Measurements from ENCODE around the gene GPC1. TPM values are rescaled to one million over a fixed set of nuclear protein-coding genes. Genes with fewer than 3 reads are reported as not detected.
"Not testable (repeated sequence)": the region's sequence is repeated elsewhere in the genome, so short reads cannot be mapped to it uniquely, and the experiment has no call there.

GPC1 gene, protein sequence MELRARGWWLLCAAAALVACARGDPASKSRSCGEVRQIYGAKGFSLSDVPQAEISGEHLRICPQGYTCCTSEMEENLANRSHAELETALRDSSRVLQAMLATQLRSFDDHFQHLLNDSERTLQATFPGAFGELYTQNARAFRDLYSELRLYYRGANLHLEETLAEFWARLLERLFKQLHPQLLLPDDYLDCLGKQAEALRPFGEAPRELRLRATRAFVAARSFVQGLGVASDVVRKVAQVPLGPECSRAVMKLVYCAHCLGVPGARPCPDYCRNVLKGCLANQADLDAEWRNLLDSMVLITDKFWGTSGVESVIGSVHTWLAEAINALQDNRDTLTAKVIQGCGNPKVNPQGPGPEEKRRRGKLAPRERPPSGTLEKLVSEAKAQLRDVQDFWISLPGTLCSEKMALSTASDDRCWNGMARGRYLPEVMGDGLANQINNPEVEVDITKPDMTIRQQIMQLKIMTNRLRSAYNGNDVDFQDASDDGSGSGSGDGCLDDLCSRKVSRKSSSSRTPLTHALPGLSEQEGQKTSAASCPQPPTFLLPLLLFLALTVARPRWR
- total RNA-seq (2014; rRNA removed; shearing (Covaris generic); ENCODE audit: low replicate concordance): 95.4 and 177 TPM in 2 replicates

GRCh38 chr2:240435457-240435947 lies at the start of gene GPC1:
Gene GPC1 (plus strand): TSS chr2:240435663. CDS start chr2:240435919, 256 bp downstream.
- H3K4me3 ChIP-seq: peak within 1 kb of the TSS; percentile 64
- H3K9me3 ChIP-seq: no peaks in the 10 kb centered on the region
- H3K27me3 ChIP-seq: no peaks in the 10 kb centered on the region
- DNase-seq: peak; percentile 80
- 0 out of 2 replicates have a peak, but pooled peaks cover 2% of the 10 kb centered on the region for H3K36me3 ChIP-seq

DNA sequence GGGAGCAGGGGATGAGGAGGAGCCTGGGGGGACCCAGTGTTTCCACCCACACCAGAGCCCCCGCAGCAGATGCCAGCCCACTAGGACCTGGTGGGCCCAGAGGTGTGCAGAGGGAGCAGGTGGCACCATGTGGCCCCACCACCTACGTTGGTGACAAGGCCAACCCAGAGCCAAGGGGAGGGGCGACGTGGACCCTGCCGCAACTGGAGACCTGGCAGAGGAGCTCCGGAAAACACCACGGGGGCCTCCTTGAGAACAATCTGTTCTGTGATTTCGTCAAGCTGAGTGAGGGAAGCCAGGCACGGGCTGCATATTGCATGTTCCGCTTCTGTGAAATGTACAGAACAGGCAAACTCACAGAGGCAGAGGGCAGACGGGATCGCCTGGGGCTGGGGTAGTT lies 49.1 kb upstream of the GPC1 start:
- DNase-seq: no peak
- no peak overlapping the region for H3K4me3 ChIP-seq

GRCh38 chr2:240386743-240387142 lies 48.7 kb upstream of the GPC1 start:
- H3K27me3 ChIP-seq, H3K9me3 ChIP-seq, DNase-seq, H3K36me3 ChIP-seq, H3K4me3 ChIP-seq: not testable (repeated sequence)

More for the DNA sequence above, 49.1 kb upstream of the GPC1 start:
- H3K36me3 ChIP-seq: no peaks in the 10 kb centered on the region
- H3K9me3 ChIP-seq: no peaks in the 10 kb centered on the region
- H3K27me3 ChIP-seq: no peaks in the 10 kb centered on the region

DNA sequence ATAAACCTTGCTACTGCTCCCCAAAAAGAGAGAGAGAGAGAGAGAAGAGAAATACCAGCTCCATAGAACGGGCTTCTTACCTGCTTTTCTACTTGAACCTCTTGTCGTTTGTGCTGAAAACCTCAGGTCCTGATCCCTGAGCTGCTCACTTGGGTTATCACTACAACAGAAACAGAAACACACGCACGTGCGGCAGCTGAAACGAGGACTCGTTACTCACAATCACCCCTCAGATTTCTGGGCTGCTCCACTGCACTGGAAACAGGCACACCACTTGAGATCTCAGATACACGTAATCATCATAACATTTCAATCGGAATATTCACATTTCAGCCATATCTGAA lies 48.2 kb upstream of the GPC1 start:
- no peak for DNase-seq
- no peaks in the 10 kb centered on the region for H3K36me3 ChIP-seq
- H3K27me3 ChIP-seq: no peaks in the 10 kb centered on the region
- no peaks in the 10 kb centered on the region for H3K9me3 ChIP-seq
- no peak overlapping the region for H3K4me3 ChIP-seq

GRCh38 chr2:240387669-240388358 lies 47.6 kb upstream of the GPC1 start:
- peak; percentile 92 for DNase-seq
- Histone ChIP-seq H3K27me3 (no peaks in the 10 kb centered on the region), H3K36me3 (no peaks in the 10 kb centered on the region), H3K9me3 (no peaks in the 10 kb centered on the region), H3K4me3 (no peak overlapping the region)

DNA sequence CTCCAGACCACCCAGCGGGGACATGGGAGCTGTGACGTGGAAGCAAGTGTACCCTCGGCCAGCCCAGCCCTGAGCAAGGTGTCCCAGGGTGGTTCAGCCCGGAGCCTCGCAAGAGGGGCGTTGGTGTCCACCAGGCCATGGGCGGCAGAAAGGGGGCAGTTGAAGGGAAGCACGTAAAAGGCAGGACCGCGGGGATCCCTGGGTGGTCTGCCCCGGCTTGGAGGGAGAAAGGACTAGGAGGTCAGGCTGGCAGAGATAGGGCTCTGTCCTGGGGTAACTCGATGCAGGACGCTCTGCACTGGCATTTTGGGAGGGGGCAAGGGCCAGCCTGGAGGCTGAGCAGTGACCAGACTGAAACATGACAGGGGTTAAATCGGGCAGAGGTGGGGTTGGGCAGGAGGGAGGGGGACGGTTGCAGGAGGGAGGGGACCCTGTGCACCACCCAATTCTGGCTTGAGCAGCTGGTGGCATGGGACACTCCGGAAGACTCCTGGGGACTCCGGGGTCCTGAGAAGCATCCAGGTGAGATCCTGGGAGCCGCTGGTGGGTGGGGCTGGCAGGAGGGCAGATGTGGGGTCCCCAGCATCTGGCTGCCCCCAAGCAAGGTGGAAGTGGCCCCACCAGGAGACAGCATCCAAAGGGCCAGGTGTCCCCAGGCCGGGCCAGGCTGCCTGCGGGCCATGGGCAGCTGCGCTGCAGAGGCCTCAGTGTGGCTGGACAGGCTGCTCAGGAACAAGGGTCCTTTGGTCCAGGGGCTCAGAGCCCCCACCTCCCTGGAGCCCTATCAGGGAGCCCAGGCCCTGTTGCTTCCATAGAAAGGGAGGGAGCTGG lies 46.8 kb upstream of the GPC1 start:
- Histone ChIP-seq H3K4me3 (no peak overlapping the region), H3K36me3 (no peaks in the 10 kb centered on the region), H3K27me3 (no peaks in the 10 kb centered on the region), H3K9me3 (no peaks in the 10 kb centered on the region)
- DNase-seq: no peak

DNA sequence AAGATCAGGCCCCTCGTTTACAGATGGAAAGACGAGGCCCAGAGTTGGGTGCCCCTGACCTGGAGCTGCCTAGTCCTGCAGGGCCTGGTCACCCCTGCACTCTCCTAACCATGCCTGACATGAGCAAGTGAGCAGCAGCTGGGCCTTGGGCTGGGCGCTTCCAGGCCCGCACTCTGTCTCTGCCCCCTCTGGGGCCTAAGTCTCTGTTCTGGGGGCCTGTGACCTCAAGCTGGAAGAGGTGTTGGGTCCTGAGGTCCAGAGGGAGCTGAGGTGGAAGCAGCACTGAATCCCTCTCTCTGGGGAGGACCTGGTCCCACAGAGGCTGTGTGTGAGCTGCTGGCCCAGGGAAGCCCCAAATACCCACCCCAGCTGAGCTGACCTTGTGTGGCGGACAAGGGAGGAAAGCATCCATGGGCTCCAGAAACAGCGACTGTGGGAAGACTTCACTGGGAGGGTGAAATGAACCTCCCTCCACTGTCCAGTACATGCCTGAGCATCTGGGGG lies 46.1 kb upstream of the GPC1 start:
- H3K27me3 ChIP-seq: no peaks in the 10 kb centered on the region
- no peak for DNase-seq
- no peaks in the 10 kb centered on the region for H3K9me3 ChIP-seq
- no peaks in the 10 kb centered on the region for H3K36me3 ChIP-seq
- no peak overlapping the region for H3K4me3 ChIP-seq

DNA sequence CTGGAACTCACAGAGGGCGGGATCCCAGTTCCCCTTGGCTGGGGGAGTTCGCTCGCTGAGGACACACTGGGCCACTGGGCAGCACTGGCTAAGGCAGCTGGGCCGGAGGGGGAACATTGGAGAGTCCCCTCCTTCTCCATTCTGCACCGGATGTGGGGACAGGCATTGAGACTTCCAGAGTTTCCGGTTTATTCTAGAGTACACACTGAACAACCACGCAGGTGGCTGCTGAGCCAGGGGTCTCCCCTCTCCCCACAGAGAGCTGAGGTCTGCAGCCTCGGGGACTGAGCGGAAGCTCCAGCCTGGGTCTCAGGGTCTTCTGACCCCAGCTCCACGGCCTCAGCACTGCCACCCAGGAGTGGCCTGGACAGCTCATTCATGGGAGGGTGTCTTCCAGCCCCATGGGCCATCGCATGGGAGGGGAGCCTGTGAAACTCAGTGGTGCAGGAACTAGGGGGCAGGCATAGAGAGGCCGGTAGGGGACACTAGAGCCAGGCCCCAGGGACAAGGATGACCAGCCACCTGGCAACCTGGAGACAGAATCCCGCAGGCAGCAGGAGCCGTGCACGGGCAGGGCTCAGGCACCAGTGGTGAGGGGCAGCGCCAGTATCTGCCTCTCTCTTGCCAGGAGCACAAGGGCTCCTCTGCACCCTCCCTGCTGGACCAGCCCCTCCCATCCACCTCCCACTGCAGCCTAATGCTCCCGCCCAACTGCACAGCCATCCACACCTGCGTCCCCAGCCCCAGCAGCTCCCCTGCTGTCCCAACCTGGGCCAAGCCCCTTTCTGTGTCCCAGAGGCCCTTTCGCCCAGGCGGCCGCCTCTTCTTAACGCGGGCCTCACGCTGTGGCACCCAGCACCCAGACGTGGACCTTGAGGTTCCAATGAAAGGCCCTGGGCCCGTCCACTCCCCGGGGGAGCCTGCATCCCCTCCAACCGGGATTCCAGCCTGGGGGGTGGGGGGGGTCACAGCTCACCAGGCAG lies 45.1 kb upstream of the GPC1 start:
- H3K4me3 ChIP-seq: no peak overlapping the region
- DNase-seq: no peak

DNA sequence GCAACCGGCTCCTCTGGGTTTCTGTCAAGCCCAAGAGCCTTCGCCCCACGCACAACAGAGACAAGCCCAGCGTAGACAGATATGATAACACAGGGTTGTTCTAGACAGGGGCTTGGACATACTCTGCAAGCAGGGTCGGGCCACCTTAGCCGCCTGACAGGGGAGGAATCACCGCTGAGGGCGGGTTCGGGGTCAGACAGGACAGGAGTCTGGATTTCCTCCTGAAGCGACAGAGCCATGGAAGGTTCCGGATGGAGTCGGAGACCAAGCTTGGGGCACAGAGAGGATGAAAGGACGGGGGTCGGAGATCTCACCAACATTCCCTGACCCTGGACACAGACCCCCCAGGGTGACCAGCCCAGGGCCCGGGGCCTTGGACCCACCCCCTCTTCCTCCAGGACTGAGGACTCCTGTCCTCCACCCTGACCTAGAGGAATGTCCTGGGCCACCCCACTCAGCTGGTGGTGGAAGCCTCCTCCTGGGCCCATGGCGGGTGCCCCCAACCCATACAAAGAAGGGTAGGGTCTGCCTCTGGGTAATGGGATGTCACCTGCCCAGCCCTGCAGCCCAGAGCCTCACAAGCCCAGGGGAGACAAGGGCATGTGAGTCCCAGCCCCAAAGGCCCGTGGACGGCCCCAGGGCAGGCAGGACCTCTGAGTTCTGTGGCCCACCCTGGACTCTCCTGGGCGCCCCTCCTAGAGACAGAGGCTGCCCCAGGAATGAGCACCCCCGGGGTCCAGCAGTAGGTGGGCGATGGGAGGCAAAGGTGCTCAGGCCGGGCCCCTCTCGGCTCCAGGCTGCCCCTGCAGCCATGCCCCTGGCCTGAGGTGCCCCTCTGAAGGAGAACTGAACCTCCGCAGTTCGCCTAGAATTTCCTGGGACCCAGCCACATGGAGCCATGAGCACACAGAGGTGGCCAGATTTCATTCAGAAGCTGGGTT lies 44.1 kb upstream of the GPC1 start:
- Histone ChIP-seq H3K4me3 (no peak overlapping the region), H3K36me3 (no peaks in the 10 kb centered on the region), H3K27me3 (no peaks in the 10 kb centered on the region), H3K9me3 (no peaks in the 10 kb centered on the region)
- no peak for DNase-seq

More for the DNA sequence above, 45.1 kb upstream of the GPC1 start:
- Histone ChIP-seq H3K36me3 (no peaks in the 10 kb centered on the region), H3K9me3 (no peaks in the 10 kb centered on the region), H3K27me3 (no peaks in the 10 kb centered on the region)

DNA sequence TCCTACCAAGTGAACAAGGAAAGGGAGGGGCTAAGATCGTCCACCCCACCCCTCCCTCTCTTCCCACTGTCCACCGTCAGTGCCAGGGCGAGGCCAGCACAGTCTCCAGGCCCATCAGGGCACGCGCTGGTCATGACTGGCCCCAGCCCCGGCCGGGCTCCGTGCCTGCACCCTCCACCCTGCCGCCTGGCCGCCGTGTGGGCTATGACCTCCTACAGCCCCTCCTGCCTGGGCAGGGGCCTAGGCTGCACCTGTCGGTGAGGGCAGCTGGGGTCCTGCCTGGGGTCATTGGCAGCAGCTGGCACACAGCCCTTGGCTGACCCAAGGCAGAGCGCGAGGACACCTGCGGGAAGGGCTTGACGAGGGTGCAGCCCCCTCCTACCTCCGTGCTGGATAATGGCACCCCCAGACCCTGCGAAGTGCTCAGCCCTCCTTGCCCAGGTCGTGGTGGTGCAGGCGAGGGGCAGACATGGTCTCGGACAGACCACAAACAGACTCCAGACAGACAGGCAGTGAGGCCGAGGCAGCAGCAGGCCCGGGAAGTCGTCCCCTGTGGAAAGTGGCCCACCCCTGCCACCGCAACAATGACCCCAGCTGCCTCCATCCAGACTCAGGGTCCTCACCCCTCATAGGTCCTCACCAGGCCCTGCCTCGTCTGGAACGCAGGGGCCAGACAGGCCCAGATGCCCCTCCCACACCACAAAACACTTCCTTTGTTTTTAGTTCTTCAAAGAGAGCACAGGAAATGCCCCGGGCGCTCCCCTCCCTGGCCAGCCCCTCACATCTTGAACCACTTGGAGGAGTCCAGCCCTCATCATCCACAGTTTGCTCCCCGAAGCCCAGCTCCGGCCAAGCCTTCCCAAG lies 43.1 kb upstream of the GPC1 start:
- no peaks in the 10 kb centered on the region for H3K27me3 ChIP-seq
- no peaks in the 10 kb centered on the region for H3K9me3 ChIP-seq
- DNase-seq: no peak
- H3K4me3 ChIP-seq: no peak overlapping the region
- no peaks in the 10 kb centered on the region for H3K36me3 ChIP-seq

GRCh38 chr2:240392948-240393830 lies 42.3 kb upstream of the GPC1 start:
- no peaks in the 10 kb centered on the region for H3K27me3 ChIP-seq
- DNase-seq: no peak
- H3K4me3 ChIP-seq: no peak overlapping the region
- H3K36me3 ChIP-seq: no peaks in the 10 kb centered on the region
- H3K9me3 ChIP-seq: no peaks in the 10 kb centered on the region

DNA sequence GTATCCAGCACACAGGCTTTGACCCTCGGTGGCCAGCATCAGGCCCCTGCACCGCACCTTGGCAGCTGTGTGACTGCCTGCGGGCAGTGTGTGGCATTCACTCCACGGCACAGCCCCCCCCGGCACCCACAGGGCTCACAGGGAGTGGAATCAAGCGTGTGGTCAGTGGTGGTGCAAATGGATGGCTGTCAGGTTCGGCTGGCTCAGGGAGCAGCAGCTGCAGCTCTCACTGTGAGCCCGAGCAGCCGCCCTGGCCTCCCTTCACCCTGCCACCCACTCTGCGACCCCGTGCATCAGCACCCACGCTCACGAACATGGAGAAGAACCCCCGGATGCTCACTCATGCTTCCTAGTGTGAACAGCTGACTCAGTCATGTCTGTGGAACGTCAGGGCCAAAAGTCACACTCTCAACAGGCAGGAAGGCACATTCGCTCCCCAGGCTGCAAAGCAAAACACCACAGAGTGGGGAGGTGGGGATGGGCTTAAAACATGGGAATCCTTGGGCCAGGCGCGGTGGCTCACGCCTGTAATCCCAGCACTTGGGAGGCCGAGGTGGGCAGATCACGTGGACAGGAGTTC lies 41.5 kb upstream of the GPC1 start:
- Histone ChIP-seq H3K36me3 (no peaks in the 10 kb centered on the region), H3K27me3 (no peaks in the 10 kb centered on the region), H3K4me3 (no peak overlapping the region), H3K9me3 (no peaks in the 10 kb centered on the region)
- no peak for DNase-seq

DNA sequence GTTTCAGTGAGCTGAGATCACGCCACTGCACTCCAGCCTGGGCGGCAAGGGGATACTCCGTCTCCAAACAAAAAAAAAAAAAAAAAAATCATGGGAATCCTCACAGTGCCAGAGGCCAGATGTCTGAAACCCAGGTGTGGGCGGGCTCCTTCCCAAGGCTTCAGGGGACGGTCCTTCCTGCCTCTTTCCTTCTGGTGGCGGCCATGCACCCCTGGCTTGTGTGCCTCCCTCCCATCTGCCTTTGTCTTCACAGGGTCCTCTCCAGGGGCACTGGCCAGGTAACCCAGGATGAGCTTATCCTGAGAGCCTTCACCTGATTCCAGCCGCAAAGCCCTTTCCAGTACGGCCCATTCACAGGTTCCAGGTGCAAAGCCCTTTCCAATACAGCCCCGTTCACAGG lies 40.9 kb upstream of the GPC1 start:
- Histone ChIP-seq H3K27me3 (no peaks in the 10 kb centered on the region), H3K4me3 (no peak overlapping the region), H3K9me3 (no peaks in the 10 kb centered on the region), H3K36me3 (no peaks in the 10 kb centered on the region)
- DNase-seq: no peak

All from MG63 (cell line).